ENCODE measurements around the gene MYL5. TPM values are rescaled to one million over a fixed set of nuclear protein-coding genes. Genes with fewer than 3 reads are reported as not detected.
"Not testable (repeated sequence)": the region's sequence is repeated elsewhere in the genome, so short reads cannot be mapped to it uniquely, and the experiment has no call there.

MYL5 gene
- total and polyA plus RNA-seq, 2 of the 4 experiments (the other 2 are of a cell fraction): 9.1 to 16.0 TPM

DNA sequence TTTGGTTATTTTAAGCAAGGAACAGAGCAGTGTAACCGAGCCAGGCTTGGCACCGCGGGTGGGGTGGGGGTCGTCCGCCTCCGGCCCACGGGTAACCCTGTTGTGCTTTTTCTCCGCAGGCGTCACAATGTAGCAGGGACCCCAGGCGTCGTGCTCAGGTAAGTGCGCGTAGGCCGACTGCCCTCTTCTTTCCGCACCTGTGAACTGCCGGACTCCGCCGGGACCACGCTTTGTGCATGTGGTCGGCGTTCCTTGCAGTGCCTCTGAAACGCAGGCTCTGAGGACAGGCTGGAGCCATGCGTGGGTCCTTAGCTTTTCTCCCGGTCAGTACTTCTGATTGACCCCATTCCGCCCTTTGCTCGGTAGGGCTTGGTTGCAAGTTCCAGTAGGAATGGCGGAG is 56.2 kb downstream of the MYL5 start (continued):
- TF ChIP-seq, protein P1, sequence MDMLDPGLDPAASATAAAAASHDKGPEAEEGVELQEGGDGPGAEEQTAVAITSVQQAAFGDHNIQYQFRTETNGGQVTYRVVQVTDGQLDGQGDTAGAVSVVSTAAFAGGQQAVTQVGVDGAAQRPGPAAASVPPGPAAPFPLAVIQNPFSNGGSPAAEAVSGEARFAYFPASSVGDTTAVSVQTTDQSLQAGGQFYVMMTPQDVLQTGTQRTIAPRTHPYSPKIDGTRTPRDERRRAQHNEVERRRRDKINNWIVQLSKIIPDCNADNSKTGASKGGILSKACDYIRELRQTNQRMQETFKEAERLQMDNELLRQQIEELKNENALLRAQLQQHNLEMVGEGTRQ (IDR thresholded peaks at IDR 0.05; ENCODE audit: low read depth, low read length): no peak
- TF ChIP-seq MAZ (IDR thresholded peaks at IDR 0.05; ENCODE audit: borderline replicate concordance, low read depth, low read length) (no peak), CEBPB (IDR thresholded peaks at IDR 0.05; ENCODE audit: low read depth, low read length) (no peak), RAD21 (IDR thresholded peaks at IDR 0.05; ENCODE audit: low read length) (no peak)

DNA sequence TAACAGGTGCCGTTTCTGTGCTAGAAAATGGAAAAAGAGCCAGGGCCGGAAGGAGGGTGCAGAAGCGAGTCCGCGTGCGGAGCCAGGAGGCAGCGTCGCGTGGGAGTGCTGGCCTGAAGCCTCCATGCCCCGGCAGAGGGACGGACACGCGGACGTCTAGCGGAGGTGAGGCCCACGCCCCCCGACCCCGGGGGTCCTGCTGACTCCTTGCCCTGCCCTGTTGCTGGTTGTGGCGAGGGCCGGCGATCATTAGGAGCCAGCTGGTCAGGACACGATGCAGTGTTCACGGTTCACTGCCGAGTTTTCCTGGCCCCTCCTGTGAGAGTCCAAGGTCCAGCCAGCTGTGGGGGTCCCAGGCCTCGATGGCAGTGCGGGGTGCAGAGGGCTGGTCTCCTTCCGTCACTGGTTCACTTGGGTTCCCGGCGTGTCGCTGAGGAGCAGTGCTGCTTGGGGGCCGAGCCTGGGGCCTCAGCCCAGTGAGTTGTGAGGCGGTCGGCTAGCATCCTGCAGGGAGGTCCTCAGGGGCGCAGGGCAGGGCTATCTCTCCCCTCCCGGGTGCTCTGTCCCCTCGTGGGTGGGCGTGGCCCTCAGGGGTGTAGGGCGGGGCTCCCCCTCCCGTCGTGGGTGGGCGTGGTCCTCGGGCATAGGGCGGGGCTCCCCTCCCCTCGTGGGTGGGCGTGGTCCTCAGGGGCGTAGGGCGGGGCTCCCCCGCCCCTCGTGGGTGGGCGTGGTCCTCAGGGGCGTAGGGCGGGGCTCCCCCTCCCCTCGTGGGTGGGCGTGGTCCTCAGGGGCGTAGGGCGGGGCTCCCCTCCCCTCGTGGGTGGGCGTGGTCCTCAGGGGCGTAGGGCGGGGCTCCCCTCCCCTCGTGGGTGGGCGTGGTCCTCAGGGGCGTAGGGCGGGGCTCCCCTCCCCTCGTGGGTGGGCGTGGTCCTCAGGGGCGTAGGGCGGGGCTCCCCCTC is 56.9 kb downstream of the MYL5 start:
- H2BK5ac ChIP-seq (ENCODE audit: low read depth, low read length, poor library complexity, severe bottlenecking); dilution Hi-C loops (cut with HindIII; ENCODE audit: low sequenced_read_pairs, unreplicated experiment); H2AFZ ChIP-seq (replicated peaks; ENCODE audit: low read length, poor library complexity); H3K4me1 ChIP-seq (ENCODE audit: control insufficient read depth, insufficient read depth, low read length); BruUV-seq (replicated peaks); H3K9ac ChIP-seq (ENCODE audit: low read depth, low read length); H2BK20ac ChIP-seq (ENCODE audit: low read depth, low read length); H3K56ac ChIP-seq (ENCODE audit: extremely low read depth, insufficient read depth, low read length); H3K4me2 ChIP-seq (ENCODE audit: low read depth, low read length); CTCF ChIA-PET; H2AK9ac ChIP-seq (replicated peaks; ENCODE audit: low read depth, low read length, poor library complexity); H3K27me3 ChIP-seq (ENCODE audit: control insufficient read depth, insufficient read depth, low read length); H3K18ac ChIP-seq (ENCODE audit: low read depth, low read length); DNase-seq; in situ Hi-C loops (cut with MboI; ENCODE audit: low sequenced_read_pairs); H3K14ac ChIP-seq (replicated peaks; ENCODE audit: low read depth, low read length); H3K4me3 ChIP-seq (ENCODE audit: insufficient read depth, low read depth, low read length); H2AK5ac ChIP-seq (ENCODE audit: low read depth, low read length); H2BK120ac ChIP-seq (ENCODE audit: low read depth, low read length); H4K5ac ChIP-seq (ENCODE audit: low read depth, low read length); intact Hi-C loops (cut with micrococcal nuclease); H3K9me1 ChIP-seq (ENCODE audit: insufficient read depth, low read length); H3K9me3 ChIP-seq (ENCODE audit: control insufficient read depth, insufficient read depth, low read length); H3K27ac ChIP-seq (ENCODE audit: insufficient read depth, low read length); H4K8ac ChIP-seq (ENCODE audit: low read depth in 2 of 2, low read length in 2 of 2); H3K4ac ChIP-seq (ENCODE audit: low read depth, low read length); ATAC-seq (ENCODE audit: low read depth); H2BK15ac ChIP-seq (ENCODE audit: low read depth, low read length); H3K23ac ChIP-seq (ENCODE audit: low read depth, low read length); POLR2A ChIA-PET (ENCODE audit: unreplicated experiment); H4K91ac ChIP-seq (ENCODE audit: insufficient read depth, low read depth, low read length): not testable (repeated sequence)
- H3K36me3 ChIP-seq (ENCODE audit: control insufficient read depth, insufficient read depth, low read length): peaks cover 45% of the 10 kb centered on the region
- WGBS, 2 experiments (ENCODE audit: extremely low coverage in 2 of 2, insufficient read length in 1 of 2): 98% methylated on average over 20 of the region's 68 CpGs; no CpG with 5 or more reads in 1 of the 2 experiments
- H3K79me1 ChIP-seq (ENCODE audit: low read depth in 1 of 2, low read length in 2 of 2): peaks cover 15 to 55% of the 10 kb centered on the region in 2 experiments
- H4K20me1 ChIP-seq (ENCODE audit: insufficient read depth, low read length): peaks cover 52% of the 10 kb centered on the region

Other genes with a start within 250 kb of the MYL5 start
- 10.8 and 13.6 TPM in 2 replicates for gene ZNF721, start 175.4 kb upstream of the MYL5 start, total RNA-seq (2012; rRNA removed)
- 5.1 and 5.5 TPM in 2 replicates for gene ZNF721, start 175.4 kb upstream of the MYL5 start, polyA plus RNA-seq (2012; rRNA removed)
- gene PIGG, start 175.3 kb upstream of the MYL5 start, total RNA-seq (2012; rRNA removed): 21.7 and 26.4 TPM in 2 replicates
- gene PIGG, start 175.3 kb upstream of the MYL5 start, polyA plus RNA-seq (2012; rRNA removed): 31.8 and 33.0 TPM in 2 replicates
- not detected in 2 replicates for gene TMEM271, start 98.2 kb upstream of the MYL5 start, total RNA-seq (2012; rRNA removed)
- not detected in 2 replicates for gene TMEM271, start 98.2 kb upstream of the MYL5 start, polyA plus RNA-seq (2012; rRNA removed)
- gene PDE6B, start 49.0 kb upstream of the MYL5 start, total RNA-seq (2012; rRNA removed): under 0.01 TPM in 1 of 2 replicates, not detected in the other
- not detected in 2 replicates for gene PDE6B, start 49.0 kb upstream of the MYL5 start, polyA plus RNA-seq (2012; rRNA removed)
- 39.3 and 62.2 TPM in 2 replicates for gene ATP5ME, start 266 bp upstream of the MYL5 start, total RNA-seq (2012; rRNA removed)
- 603 and 663 TPM in 2 replicates for gene ATP5ME, start 266 bp upstream of the MYL5 start, polyA plus RNA-seq (2012; rRNA removed)
- gene SLC49A3, start 14.6 kb downstream of the MYL5 start, total RNA-seq (2012; rRNA removed): under 0.01 TPM in 2 replicates
- gene SLC49A3, start 14.6 kb downstream of the MYL5 start, polyA plus RNA-seq (2012; rRNA removed): 0.32 and 0.36 TPM in 2 replicates
- 40.0 and 45.0 TPM in 2 replicates for gene PCGF3, start 31.3 kb downstream of the MYL5 start, total RNA-seq (2012; rRNA removed)
- 55.3 and 59.4 TPM in 2 replicates for gene PCGF3, start 31.3 kb downstream of the MYL5 start, polyA plus RNA-seq (2012; rRNA removed)
- not detected in 2 replicates for gene CPLX1, start 151.6 kb downstream of the MYL5 start, total RNA-seq (2012; rRNA removed)
- gene CPLX1, start 151.6 kb downstream of the MYL5 start, polyA plus RNA-seq (2012; rRNA removed): 0.05 and 0.06 TPM in 2 replicates

All from IMR-90 (cell line).